ENCODE data around the gene SCAF8. TPM values are rescaled to one million over a fixed set of nuclear protein-coding genes. Genes with fewer than 3 reads are reported as not detected.

The SCAF8 gene
- total and polyA plus RNA-seq, 9 donors, result 21.9 to 66.1 (median 54.3) TPM

DNA sequence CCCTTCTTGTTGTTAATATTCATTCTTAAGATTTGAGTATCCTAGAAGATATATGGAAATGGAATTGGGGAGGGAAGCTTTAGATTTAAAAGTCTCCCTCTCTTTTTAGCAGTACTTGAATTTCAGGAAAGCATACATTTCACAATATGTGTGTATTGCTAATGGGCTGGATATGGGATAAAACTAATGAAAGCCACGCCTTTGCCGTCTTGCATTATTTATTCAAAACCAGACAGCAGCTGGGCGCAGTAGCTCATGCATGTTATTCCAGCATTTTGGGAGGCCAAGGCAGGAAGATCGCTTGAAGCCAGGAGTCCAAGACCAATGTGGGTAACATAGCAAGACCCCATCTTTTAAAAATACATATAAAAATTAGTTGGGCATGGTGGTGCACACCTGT is 140.3 kb downstream of the SCAF8 start:
- Histone ChIP-seq H3K27me3 (no peaks in the 10 kb centered on the region), H3K36me3 (no peaks in the 10 kb centered on the region), H3K4me1 (ENCODE audit: insufficient read depth) (peaks cover 4% of the 10 kb centered on the region), H3K27ac (no peak overlapping the region), H3K4me3 (no peak overlapping the region), H3K9me3 (no peaks in the 10 kb centered on the region)
- DNase-seq, result no peak
- 95 to 98% (median 96%) methylated on average over 4 of the region's 4 CpGs for WGBS, 3 donors
- intact Hi-C loops (cut with DNase I), result no loop called here
- TF ChIP-seq EP300 (IDR thresholded peaks at IDR 0.05) (no peak), POLR2A (IDR thresholded peaks at IDR 0.05) (no peak)
- TF ChIP-seq, protein P1, sequence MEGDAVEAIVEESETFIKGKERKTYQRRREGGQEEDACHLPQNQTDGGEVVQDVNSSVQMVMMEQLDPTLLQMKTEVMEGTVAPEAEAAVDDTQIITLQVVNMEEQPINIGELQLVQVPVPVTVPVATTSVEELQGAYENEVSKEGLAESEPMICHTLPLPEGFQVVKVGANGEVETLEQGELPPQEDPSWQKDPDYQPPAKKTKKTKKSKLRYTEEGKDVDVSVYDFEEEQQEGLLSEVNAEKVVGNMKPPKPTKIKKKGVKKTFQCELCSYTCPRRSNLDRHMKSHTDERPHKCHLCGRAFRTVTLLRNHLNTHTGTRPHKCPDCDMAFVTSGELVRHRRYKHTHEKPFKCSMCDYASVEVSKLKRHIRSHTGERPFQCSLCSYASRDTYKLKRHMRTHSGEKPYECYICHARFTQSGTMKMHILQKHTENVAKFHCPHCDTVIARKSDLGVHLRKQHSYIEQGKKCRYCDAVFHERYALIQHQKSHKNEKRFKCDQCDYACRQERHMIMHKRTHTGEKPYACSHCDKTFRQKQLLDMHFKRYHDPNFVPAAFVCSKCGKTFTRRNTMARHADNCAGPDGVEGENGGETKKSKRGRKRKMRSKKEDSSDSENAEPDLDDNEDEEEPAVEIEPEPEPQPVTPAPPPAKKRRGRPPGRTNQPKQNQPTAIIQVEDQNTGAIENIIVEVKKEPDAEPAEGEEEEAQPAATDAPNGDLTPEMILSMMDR (IDR thresholded peaks at IDR 0.05), result no peak

DNA sequence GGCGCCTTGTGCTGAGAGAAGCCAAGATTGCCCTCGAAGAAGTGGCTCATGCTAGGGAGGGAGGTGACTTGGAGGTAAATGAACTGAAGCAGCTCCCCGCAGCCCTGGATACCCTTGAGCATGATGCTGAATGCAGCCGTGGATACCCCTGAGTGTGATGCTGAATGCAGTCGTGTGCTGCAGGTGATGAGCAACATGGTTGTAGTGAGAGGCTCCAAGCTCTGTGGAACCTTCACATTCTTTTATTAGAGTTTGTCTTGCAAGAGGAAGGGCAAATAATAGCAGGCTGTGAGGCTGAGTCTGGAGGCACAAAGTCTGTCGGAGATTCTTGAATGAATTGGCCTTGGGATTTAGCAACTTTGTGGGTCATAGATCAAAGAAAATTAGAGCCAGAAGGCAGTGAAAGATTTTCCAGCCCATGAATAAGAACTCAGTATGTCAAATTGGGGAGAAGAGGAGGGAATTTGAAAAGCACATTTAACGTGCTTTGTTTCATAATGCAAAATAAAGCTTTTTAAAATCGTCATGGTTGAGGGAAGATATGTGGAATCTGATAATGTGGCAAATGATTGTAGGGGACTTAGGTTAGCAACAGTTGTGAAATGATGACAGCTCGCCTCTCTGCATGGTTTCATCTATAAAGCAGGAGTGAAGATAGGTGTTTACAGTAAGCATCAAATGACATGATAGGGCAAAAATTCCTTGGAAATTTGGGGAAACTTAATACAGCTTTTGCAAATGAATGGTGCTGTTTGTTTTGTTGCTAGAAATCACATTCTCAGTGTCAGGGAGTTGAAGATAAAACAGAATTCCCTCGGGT is 141.8 kb downstream of the SCAF8 start:
- no peak overlapping the region for H3K4me3 ChIP-seq
- DNase-seq, result no peak
- peaks cover 4% of the 10 kb centered on the region for H3K4me1 ChIP-seq (ENCODE audit: insufficient read depth)
- WGBS, 3 donors, result 54 to 63% (median 59%) methylated on average over 10 of the region's 10 CpGs
- no peaks in the 10 kb centered on the region for H3K9me3 ChIP-seq
- H3K27me3 ChIP-seq, result no peaks in the 10 kb centered on the region
- TF ChIP-seq, protein P1 (IDR thresholded peaks at IDR 0.05), result no peak
- no peak for TF ChIP-seq EP300 (IDR thresholded peaks at IDR 0.05)
- no peak for TF ChIP-seq POLR2A (IDR thresholded peaks at IDR 0.05)
- intact Hi-C loops (cut with DNase I), result no loop called here
- H3K27ac ChIP-seq, result no peak overlapping the region
- no peaks in the 10 kb centered on the region for H3K36me3 ChIP-seq

DNA sequence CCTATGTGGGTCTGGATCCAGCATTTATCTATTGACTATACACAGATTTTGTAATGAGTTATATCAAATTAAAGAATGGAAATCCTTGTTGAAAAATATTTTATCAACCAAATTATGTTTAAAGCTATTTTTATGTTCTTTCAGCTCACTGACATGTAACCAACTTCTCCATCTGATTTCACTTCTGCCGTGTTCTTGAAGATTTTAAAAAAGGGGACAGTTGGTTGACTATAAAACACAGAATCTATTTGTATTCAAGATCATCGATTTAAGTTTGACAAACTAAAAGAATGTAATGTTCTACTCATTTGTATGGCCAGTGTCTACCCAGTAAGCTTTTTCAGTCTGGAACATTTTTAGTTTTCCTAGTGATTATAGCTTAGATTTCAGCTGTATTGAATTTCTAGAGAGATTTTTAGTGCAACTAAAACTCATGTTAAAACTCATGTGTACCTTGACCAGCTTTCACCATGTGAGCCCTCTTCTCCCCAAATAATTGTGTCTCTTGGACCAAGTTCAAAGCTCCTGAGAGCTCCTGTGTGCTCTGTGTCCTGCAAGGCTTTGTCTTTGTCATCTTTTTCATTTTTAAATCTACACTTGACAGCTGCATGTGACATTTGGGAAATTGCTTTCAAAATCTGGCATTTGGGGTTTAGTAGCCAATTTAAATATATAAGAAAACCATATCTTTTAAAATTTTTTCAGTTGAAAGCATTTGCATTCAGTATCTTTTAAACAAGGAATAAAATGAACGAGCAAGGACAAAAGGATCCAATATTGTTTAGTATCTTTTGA is 143.5 kb downstream of the SCAF8 start:
- no peaks in the 10 kb centered on the region for H3K36me3 ChIP-seq
- H3K4me1 ChIP-seq (ENCODE audit: insufficient read depth), result peaks cover 6% of the 10 kb centered on the region
- no peak overlapping the region for H3K27ac ChIP-seq
- intact Hi-C loops (cut with DNase I), result no loop called here
- no peak overlapping the region for H3K4me3 ChIP-seq
- no peak for DNase-seq
- no peaks in the 10 kb centered on the region for H3K9me3 ChIP-seq
- no peaks in the 10 kb centered on the region for H3K27me3 ChIP-seq
- TF ChIP-seq, protein P1 (IDR thresholded peaks at IDR 0.05), result no peak
- WGBS, 3 donors, result 73 to 84% (median 76%) methylated on average over 3 of the region's 3 CpGs

DNA sequence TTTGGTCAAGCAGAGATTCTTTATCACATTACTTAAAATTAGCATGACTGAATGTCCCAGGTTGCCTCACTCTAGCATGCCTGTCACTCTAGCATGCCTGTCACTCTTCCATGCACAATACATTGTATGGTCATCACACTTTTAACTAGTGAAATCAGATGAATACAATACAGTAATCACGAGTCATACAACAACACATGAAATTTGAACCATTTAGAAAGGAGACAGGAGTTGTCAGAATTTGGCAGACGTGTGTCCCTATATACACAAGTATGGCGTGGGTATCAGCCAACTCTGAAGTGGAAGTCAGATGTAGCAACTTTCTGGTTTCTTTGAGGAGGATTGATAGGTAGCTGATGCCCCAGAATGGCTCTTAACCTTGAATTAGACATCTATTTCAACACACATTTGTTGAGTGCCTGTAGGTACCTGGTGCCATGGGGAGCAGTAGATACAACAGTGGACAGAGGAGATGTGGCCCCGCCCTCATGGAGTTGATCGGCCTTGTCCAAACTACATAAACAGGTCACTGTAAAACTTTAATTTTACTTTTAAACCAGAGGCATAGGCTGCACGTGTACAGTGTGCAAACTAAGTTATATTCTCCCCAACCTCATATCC is 145.8 kb downstream of the SCAF8 start:
- intact Hi-C loops (cut with DNase I), result no loop called here
- no peak for DNase-seq
- peaks cover 6% of the 10 kb centered on the region for H3K4me1 ChIP-seq (ENCODE audit: insufficient read depth)
- no peaks in the 10 kb centered on the region for H3K27me3 ChIP-seq
- no peaks in the 10 kb centered on the region for H3K9me3 ChIP-seq
- 95 to 97% (median 96%) methylated on average over 6 of the region's 6 CpGs for WGBS, 3 donors
- no peak overlapping the region for H3K4me3 ChIP-seq
- no peak overlapping the region for H3K27ac ChIP-seq
- H3K36me3 ChIP-seq, result no peaks in the 10 kb centered on the region
- no peak for TF ChIP-seq POLR2A (IDR thresholded peaks at IDR 0.05)
- TF ChIP-seq EP300 (IDR thresholded peaks at IDR 0.05), result no peak
- TF ChIP-seq, protein P1 (IDR thresholded peaks at IDR 0.05), result no peak

All from ovary (tissue), 9 donors.